Subcutaneous adipose tissue (tissue), 4 donors: Measurements from ENCODE around the gene MT2A. TPM values are rescaled to one million over a fixed set of nuclear protein-coding genes. Genes with fewer than 3 reads are reported as not detected.

Experiments
- total RNA-seq, 4 donors: library from RNA; depleted of rRNA; stranded (reverse); fragments of >200 nt; gene quantifications; one replicate each; pipeline ENCODE4 v1.1.0, GENCODE V29; 2016
- TF ChIP-seq, protein P1 (sequence below): fragments of 450-650 bp; IDR thresholded peaks from one replicate; pipeline ENCODE4 v1.5.1; 2016; ENCODE audit warnings: low read depth, mild to moderate bottlenecking, control low read depth, antibody characterized with exemption, moderate library complexity

Gene MT2A
- total RNA-seq = 1,000 to 10,000 TPM in 1 of 4 donors, 100 to 1,000 TPM in 3; 164 to 1,003 (median 271) TPM

DNA sequence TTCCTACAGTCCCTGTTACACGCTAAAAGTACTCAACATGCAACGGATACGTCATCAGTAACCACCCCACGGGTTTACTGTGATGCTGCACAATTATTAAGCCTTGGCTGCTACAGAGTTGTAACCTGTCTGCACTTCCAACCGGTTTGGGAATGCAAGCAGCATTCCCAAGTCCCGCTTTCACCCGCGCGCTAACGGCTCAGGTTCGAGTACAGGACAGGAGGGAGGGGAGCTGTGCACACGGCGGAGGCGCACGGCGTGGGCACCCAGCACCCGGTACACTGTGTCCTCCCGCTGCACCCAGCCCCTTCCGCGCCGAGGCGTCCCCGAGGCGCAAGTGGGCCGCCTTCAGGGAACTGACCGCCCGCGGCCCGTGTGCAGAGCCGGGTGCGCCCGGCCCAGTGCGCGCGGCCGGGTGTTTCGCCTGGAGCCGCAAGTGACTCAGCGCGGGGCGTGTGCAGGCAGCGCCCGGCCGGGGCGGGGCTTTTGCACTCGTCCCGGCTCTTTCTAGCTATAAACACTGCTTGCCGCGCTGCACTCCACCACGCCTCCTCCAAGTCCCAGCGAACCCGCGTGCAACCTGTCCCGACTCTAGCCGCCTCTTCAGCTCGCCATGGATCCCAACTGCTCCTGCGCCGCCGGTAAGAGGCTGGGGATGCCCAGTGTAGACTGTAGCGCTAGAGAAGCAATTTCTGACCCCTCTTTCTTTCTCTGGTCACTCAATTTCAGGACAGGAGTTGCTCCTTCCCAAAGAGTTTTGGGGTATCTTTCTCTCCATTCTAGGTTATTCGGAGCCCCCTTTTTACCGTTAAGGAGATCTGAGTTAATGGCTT lies at the start of gene MT2A:
TSS of gene MT2A (plus strand) at position 542 of the 833 bp plus-strand sequence. CDS start at position 614, 72 bp downstream.
- TF ChIP-seq, protein P1, sequence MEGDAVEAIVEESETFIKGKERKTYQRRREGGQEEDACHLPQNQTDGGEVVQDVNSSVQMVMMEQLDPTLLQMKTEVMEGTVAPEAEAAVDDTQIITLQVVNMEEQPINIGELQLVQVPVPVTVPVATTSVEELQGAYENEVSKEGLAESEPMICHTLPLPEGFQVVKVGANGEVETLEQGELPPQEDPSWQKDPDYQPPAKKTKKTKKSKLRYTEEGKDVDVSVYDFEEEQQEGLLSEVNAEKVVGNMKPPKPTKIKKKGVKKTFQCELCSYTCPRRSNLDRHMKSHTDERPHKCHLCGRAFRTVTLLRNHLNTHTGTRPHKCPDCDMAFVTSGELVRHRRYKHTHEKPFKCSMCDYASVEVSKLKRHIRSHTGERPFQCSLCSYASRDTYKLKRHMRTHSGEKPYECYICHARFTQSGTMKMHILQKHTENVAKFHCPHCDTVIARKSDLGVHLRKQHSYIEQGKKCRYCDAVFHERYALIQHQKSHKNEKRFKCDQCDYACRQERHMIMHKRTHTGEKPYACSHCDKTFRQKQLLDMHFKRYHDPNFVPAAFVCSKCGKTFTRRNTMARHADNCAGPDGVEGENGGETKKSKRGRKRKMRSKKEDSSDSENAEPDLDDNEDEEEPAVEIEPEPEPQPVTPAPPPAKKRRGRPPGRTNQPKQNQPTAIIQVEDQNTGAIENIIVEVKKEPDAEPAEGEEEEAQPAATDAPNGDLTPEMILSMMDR = no peak

DNA sequence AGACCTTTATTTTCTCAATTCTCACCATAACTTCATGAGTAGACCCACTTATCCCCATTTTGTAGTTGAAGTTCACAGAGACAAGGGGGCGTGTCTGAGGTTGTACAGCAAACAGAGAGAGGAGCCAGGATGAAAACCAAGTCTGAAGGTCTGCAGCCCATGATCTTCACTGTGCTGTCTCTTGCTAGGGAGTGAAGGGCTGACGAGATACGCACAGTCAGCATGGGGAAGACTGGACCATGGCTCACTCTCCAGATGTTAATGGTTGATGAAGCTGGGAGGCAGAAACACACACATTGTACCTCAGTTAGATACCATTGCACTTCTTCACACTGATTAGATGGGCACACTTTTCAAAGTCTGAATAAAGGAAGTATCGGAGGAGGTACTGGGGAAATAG lies 49.3 kb upstream of the MT2A start:
- TF ChIP-seq, protein P1 = no peak

DNA sequence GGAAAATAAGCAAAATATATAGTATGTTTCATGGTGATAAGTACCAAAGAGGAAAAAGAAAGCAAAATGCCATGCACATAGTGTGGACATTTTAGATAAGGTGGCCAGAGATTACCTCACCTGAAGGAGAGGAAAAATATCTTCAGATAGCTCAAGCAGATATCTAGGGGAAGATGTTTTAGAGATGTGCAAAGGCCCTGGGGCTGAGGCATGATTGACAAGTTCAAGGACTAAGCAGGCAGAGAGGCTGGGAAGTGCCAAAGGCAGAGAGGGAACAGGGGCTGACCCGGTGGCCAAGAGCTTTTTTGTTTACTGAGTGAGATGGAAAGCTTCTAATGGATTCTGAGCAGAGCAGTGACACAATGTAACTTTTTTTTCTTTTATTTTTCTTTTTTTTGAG lies 47.9 kb upstream of the MT2A start:
- TF ChIP-seq, protein P1 = no peak

DNA sequence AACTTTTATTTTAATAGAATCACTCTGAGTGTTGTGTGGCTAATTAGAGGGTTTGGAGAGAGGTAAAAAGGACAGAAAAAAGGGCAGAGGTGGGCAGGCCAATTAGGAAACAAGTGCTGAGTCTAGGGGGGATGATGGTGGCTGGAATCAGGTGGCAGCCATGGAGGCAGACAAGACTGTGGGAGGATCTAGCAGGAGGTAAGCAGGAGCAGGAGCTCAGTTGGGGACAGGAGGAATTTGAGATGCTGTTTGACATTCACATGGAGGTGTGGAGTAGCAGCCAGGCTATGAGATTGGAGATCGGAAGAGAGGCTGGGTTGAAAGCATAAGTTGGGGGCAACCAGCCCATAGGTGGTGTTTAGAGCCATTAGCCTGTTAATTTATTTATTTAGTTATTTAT lies 47.3 kb upstream of the MT2A start:
- TF ChIP-seq, protein P1 = no peak

DNA sequence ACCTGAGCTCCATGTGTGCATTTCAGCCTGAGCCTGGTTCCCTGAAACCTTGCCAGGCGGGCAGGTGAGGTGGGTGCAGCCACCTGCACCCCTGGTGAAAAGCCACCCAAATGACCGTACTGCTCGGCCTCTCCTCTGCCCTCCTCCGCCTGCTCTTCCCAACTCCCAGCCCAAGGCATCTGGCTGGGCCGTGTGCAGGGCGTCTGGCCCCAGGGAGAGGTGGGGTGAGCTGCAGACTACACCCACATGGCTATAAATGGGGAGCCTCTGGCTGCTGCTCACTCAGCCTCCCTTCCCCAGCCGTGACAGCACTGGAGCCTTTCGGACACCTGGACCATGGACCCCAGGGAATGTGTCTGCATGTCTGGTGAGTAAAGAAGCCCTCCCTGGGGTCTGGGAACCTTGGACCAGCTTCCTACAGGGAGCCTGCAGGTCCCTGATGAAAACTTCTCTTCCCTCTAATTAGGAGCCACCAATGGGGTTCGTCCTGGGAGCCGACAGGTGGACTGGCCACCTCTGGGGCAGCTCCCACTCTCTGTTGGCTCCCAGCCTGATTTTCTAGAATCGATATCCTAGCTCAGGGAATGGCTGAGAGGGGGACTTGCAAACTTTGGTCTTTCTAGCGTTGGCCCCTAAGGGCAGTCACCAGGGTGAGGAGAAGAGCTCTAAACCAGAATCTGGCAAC lies 43.4 kb upstream of the MT2A start, which contains the start of gene MT4:
TSS of gene MT4 (plus strand) at position 281 of the 685 bp plus-strand sequence. CDS start at position 337, 56 bp downstream.
- TF ChIP-seq, protein P1 = no peak

DNA sequence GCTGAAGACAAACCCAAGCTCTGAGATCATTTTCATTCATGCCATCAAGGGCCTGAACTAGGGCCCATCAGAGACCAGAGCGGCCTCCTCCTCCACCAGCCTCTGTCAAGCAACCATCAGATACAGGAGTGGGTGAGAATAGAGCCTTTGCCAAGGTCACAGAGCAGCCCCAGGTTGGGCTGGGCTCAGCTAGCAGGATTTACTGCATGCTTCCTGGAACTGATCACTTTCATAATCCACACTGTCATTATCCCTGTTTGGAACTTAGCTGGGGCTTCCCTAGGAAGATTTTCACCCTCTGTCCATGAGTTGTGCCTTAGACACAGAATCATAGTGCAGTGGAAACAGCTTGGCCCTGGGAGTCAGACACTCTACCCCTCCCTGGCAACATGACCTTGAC lies 38.4 kb upstream of the MT2A start:
- TF ChIP-seq, protein P1 = no peak

DNA sequence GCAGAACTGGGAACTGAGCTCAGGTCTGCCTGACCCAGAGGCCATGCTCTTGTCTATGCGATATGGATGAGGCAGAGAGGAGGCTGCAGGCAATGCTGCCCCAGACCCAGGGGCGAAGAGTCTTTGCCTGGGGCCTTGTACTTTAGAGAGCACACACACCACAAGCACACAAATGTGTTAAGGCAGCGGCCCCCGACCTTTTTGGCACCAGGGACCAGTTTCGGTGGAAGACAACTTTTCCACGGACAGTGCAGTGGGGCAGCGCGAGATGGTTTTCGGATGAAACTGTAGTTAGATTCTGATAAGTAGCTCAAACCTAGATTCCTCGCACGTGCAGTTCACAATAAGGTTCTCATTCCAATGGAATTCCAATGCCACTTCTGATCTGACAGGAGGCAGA lies 36.9 kb upstream of the MT2A start:
- TF ChIP-seq, protein P1 = no peak
